GM10266 (cell line): ENCODE data around the gene EMILIN2.

Experiments
- DNase-seq: peaks from one replicate; pipeline ENCODE4 v3.0.0; 2012; ENCODE audit errors: extremely low spot score
- CTCF ChIP-seq: IDR thresholded peaks from 2 replicates; pipeline ENCODE4 v1.5.1; 2012; ENCODE audit warnings: mild to moderate bottlenecking, low read depth; ENCODE audit not compliant: control insufficient read depth, insufficient read depth; ENCODE audit errors: missing control alignments

Gene EMILIN2

GRCh38 chr18:2919600-2919999 is 72.8 kb downstream of the EMILIN2 start:
- DNase-seq: no peak
- no peak for TF ChIP-seq CTCF

- DNase-seq: no peak
Measured at GRCh38 chr18:2920027-2920426, 73.2 kb downstream of the EMILIN2 start.

GRCh38 chr18:2920546-2921343 is 73.9 kb downstream of the EMILIN2 start:
- no peak for DNase-seq
- no peak for TF ChIP-seq CTCF

More at GRCh38 chr18:2920027-2920426, 73.2 kb downstream of the EMILIN2 start:
- no peak for TF ChIP-seq CTCF

GRCh38 chr18:2921778-2922177 is 75.0 kb downstream of the EMILIN2 start:
- no peak for DNase-seq
- TF ChIP-seq CTCF: no peak

GRCh38 chr18:2923464-2923863 is 76.7 kb downstream of the EMILIN2 start:
- no peak for DNase-seq
- no peak for TF ChIP-seq CTCF

- DNase-seq: no peak
- TF ChIP-seq CTCF: no peak
Measured at GRCh38 chr18:2924920-2925319, 78.1 kb downstream of the EMILIN2 start.

GRCh38 chr18:2926528-2926927 is 79.7 kb downstream of the EMILIN2 start:
- no peak for DNase-seq
- TF ChIP-seq CTCF: no peak
